Neural progenitor cell (in vitro differentiated cells): ENCODE data around the gene SLBP.

Source experiments
- CTCF ChIP-seq: fragments of 200-600 bp; sonication (generic); IDR thresholded peaks from 2 replicates; pipeline ENCODE4 v1.5.1; 2017; ENCODE audit warnings: antibody characterized with exemption, mild to moderate bottlenecking
- EZH2phosphoT487 ChIP-seq: fragments of 200-600 bp; sonication (generic); IDR thresholded peaks from 2 replicates; pipeline ENCODE4 v1.6.1; 2017; ENCODE audit warnings: antibody characterized with exemption

DNA sequence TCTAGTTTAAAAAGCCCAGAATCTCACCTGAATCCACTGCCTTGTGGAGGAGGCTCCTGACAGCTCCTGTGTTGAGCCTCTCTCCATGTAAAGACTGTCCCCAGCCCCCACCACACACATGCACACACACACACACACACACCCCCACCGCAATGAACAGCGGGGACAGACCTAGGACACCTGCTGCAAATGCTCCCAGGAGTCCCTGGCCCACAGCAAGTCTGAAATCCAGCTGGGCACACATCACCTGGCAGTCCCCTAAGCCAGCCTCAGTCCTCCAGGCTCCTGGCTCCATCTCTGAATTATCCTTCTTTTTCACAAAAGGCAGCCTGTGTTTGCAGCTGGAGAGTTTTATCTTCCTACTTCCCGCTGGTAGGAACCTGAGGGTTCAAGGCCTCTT, 21.4 kb downstream of the SLBP start:
- no peak for TF ChIP-seq CTCF
- TF ChIP-seq EZH2phosphoT487 = no peak
